ENCODE data around the gene KIF3B. TPM values are rescaled to one million over a fixed set of nuclear protein-coding genes. Genes with fewer than 3 reads are reported as not detected.

Gene KIF3B
- polyA plus RNA-seq, 1 donor (not counting 4 experiments of a cell fraction or from before 2014, with no cell fraction given) = 20.3 TPM

DNA sequence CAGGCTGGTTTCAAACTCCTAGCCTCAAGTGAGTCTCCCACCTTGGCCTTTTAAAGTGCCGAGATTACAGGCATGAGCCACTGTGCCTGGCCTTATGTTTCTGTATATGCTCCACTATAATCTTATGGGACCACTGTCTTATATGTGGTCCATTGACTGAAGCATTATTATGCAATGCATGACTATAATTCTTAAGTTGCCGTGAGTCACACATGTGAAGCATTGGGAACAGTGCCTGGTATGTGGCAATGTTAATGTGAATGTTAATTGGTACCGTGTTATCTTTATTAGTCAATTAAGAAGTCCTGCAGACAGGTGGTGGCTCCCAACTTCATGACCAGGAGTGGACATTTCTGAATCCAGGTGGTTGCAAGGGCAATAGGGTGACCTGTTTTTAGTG lies 66.0 kb downstream of the KIF3B start:
- no peaks in the 10 kb centered on the region for H3K9me1 ChIP-seq (ENCODE audit: control insufficient read depth, extremely low read depth, insufficient read depth, low read length)
- H3K4me1 ChIP-seq (ENCODE audit: control insufficient read depth, extremely low read depth, insufficient read depth, low read length) = peaks cover 20% of the 10 kb centered on the region
- TF ChIP-seq EZH2 (IDR thresholded peaks at IDR 0.05; ENCODE audit: low read length) = no peak
- TF ChIP-seq, protein P1, sequence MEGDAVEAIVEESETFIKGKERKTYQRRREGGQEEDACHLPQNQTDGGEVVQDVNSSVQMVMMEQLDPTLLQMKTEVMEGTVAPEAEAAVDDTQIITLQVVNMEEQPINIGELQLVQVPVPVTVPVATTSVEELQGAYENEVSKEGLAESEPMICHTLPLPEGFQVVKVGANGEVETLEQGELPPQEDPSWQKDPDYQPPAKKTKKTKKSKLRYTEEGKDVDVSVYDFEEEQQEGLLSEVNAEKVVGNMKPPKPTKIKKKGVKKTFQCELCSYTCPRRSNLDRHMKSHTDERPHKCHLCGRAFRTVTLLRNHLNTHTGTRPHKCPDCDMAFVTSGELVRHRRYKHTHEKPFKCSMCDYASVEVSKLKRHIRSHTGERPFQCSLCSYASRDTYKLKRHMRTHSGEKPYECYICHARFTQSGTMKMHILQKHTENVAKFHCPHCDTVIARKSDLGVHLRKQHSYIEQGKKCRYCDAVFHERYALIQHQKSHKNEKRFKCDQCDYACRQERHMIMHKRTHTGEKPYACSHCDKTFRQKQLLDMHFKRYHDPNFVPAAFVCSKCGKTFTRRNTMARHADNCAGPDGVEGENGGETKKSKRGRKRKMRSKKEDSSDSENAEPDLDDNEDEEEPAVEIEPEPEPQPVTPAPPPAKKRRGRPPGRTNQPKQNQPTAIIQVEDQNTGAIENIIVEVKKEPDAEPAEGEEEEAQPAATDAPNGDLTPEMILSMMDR (optimal IDR thresholded peaks at IDR 0.05 in 1 of 3, IDR thresholded peaks at IDR 0.05 in 1 of 3, conservative IDR thresholded peaks at IDR 0.05 in 1 of 3; ENCODE audit: extremely low read depth in 1 of 3, insufficient read depth in 2 of 3, low read length in 3 of 3) = no peak
- H3K9ac ChIP-seq (ENCODE audit: control insufficient read depth, extremely low read depth, insufficient read depth, low read length) = no peak overlapping the region
- H3K36me3 ChIP-seq (ENCODE audit: control insufficient read depth in 2 of 2, extremely low read depth in 1 of 2, insufficient read depth in 2 of 2, low read length in 2 of 2) = no peaks in the 10 kb centered on the region
- no peak overlapping the region for H3K27ac ChIP-seq (ENCODE audit: control insufficient read depth, insufficient read depth, low read length)
- H4K20me1 ChIP-seq (ENCODE audit: control insufficient read depth, extremely low read depth, insufficient read depth, low read length) = no peaks in the 10 kb centered on the region
- no peaks in the 10 kb centered on the region for H3K79me2 ChIP-seq (ENCODE audit: control insufficient read depth, insufficient read depth, low read length)
- no peaks in the 10 kb centered on the region for H3K27me3 ChIP-seq (ENCODE audit: control insufficient read depth, extremely low read depth, insufficient read depth, low read length)
- no peak overlapping the region for H3K4me2 ChIP-seq (ENCODE audit: control insufficient read depth, extremely low read depth, insufficient read depth, low read depth, low read length)
- DNase-seq (ENCODE audit: low read depth, low spot score) = no peak
- H3K4me3 ChIP-seq (ENCODE audit: control insufficient read depth in 2 of 3, extremely low read depth in 1 of 3, insufficient read depth in 2 of 3, low read depth in 1 of 3, low read length in 3 of 3) = no peak overlapping the region
- no peaks in the 10 kb centered on the region for H3K9me3 ChIP-seq (ENCODE audit: control insufficient read depth, low read depth, low read length)
- peak; percentile 58 for FAIRE-seq
- dilution Hi-C loops (cut with MboI; ENCODE audit: extremely low pct_ligation_motif_present, low sequenced_read_pairs) = no loop called here
- H2AFZ ChIP-seq (ENCODE audit: control insufficient read depth, low read length) = no peak overlapping the region

GRCh38 chr20:32344835-32345506 lies 67.5 kb downstream of the KIF3B start:
- FAIRE-seq = no peak

More at GRCh38 chr20:32344835-32345506, 67.5 kb downstream of the KIF3B start:
- Histone ChIP-seq H3K79me2 (ENCODE audit: control insufficient read depth, insufficient read depth, low read length) (no peaks in the 10 kb centered on the region), H4K20me1 (ENCODE audit: control insufficient read depth, extremely low read depth, insufficient read depth, low read length) (no peaks in the 10 kb centered on the region), H3K27me3 (ENCODE audit: control insufficient read depth, extremely low read depth, insufficient read depth, low read length) (no peaks in the 10 kb centered on the region), H3K27ac (ENCODE audit: control insufficient read depth, insufficient read depth, low read length) (no peak overlapping the region), H3K4me3 (ENCODE audit: control insufficient read depth in 2 of 3, extremely low read depth in 1 of 3, insufficient read depth in 2 of 3, low read depth in 1 of 3, low read length in 3 of 3) (no peak overlapping the region), H3K9ac (ENCODE audit: control insufficient read depth, extremely low read depth, insufficient read depth, low read length) (no peak overlapping the region), H3K4me2 (ENCODE audit: control insufficient read depth, extremely low read depth, insufficient read depth, low read depth, low read length) (no peak overlapping the region), H2AFZ (ENCODE audit: control insufficient read depth, low read length) (no peak overlapping the region), H3K9me1 (ENCODE audit: control insufficient read depth, extremely low read depth, insufficient read depth, low read length) (no peaks in the 10 kb centered on the region), H3K4me1 (ENCODE audit: control insufficient read depth, extremely low read depth, insufficient read depth, low read length) (peaks cover 20% of the 10 kb centered on the region), H3K9me3 (ENCODE audit: control insufficient read depth, low read depth, low read length) (no peaks in the 10 kb centered on the region), H3K36me3 (ENCODE audit: control insufficient read depth in 2 of 2, extremely low read depth in 1 of 2, insufficient read depth in 2 of 2, low read length in 2 of 2) (no peaks in the 10 kb centered on the region)
- TF ChIP-seq, protein P1 (optimal IDR thresholded peaks at IDR 0.05 in 1 of 3, IDR thresholded peaks at IDR 0.05 in 1 of 3, conservative IDR thresholded peaks at IDR 0.05 in 1 of 3; ENCODE audit: extremely low read depth in 1 of 3, insufficient read depth in 2 of 3, low read length in 3 of 3) = no peak
- no peak for TF ChIP-seq EZH2 (IDR thresholded peaks at IDR 0.05; ENCODE audit: low read length)
- DNase-seq (ENCODE audit: low read depth, low spot score) = no peak
- dilution Hi-C loops (cut with MboI; ENCODE audit: extremely low pct_ligation_motif_present, low sequenced_read_pairs) = no loop called here

Measured in keratinocyte (primary cell).